ENCODE measurements around the gene HMGN2. TPM values are rescaled to one million over a fixed set of nuclear protein-coding genes. Genes with fewer than 3 reads are reported as not detected.

Gene HMGN2
- total and polyA plus RNA-seq, 2 of the 13 experiments (the other 11 are each of a cell fraction or from before 2014, with no cell fraction given) = 63.4 to 343 TPM

DNA sequence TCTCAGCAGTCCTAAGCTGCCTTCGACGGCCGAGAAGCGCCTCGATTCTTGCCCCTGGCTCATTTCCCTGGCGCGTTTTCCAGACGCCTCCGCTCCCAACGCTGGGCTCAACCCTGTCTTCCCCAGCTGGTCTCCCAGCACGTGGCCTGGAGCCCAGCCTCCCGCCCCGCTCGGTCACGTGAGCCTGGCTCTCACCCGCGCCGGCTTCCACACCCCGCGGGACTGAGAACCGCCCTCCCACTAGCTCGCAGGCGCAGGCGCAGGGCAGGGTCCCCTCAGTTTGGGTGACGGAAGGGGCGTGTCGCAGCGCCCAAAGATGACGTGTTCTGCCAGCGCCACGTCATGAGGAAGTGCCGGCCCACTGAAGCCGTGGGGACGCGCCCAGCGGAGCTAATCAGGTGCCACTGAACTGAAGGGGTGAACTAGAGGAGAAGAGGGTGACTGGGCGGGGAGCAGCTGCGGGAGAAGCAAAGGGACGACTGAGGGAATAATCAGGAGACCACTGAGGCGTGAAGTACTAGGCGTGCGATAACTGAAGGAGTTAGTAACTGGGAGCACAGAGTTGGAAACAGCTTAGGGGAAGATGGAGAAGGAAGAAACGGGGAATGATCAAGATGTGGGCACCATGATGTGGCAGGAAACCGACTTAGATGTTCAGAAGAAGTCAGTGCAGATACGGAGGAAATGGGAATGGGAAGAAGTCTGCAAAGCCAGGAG, 40.1 kb upstream of the HMGN2 start, which contains the start of gene DHDDS (continued):
- TF ChIP-seq, protein P1, sequence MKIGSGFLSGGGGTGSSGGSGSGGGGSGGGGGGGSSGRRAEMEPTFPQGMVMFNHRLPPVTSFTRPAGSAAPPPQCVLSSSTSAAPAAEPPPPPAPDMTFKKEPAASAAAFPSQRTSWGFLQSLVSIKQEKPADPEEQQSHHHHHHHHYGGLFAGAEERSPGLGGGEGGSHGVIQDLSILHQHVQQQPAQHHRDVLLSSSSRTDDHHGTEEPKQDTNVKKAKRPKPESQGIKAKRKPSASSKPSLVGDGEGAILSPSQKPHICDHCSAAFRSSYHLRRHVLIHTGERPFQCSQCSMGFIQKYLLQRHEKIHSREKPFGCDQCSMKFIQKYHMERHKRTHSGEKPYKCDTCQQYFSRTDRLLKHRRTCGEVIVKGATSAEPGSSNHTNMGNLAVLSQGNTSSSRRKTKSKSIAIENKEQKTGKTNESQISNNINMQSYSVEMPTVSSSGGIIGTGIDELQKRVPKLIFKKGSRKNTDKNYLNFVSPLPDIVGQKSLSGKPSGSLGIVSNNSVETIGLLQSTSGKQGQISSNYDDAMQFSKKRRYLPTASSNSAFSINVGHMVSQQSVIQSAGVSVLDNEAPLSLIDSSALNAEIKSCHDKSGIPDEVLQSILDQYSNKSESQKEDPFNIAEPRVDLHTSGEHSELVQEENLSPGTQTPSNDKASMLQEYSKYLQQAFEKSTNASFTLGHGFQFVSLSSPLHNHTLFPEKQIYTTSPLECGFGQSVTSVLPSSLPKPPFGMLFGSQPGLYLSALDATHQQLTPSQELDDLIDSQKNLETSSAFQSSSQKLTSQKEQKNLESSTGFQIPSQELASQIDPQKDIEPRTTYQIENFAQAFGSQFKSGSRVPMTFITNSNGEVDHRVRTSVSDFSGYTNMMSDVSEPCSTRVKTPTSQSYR (CRISPR knock-in tag; IDR thresholded peaks at IDR 0.05; ENCODE audit: borderline replicate concordance) = peak; percentile 68
- TF ChIP-seq ARNTL (CRISPR knock-in tag; IDR thresholded peaks at IDR 0.05) (peak; percentile 94), ZNF737 (CRISPR knock-in tag; IDR thresholded peaks at IDR 0.05; ENCODE audit: borderline replicate concordance) (peak; percentile 90; the same call in 1 of the 2 replicates), ZNF329 (CRISPR knock-in tag; IDR thresholded peaks at IDR 0.05; ENCODE audit: low read depth) (peak; percentile 94), TSC22D2 (CRISPR knock-in tag; IDR thresholded peaks at IDR 0.05; ENCODE audit: borderline replicate concordance) (0 out of 2 replicates have a peak, but pooled peaks have one; percentile 91), ZNF317 (CRISPR knock-in tag; IDR thresholded peaks at IDR 0.05) (peak; percentile 88; the same call in 1 of the 2 replicates), ZNF33A (CRISPR knock-in tag; IDR thresholded peaks at IDR 0.05; ENCODE audit: borderline replicate concordance) (no peak), FOSL2 (CRISPR knock-in tag; IDR thresholded peaks at IDR 0.05) (peak; percentile 73; the same call in 1 of the 2 replicates), PCBP1 (IDR thresholded peaks at IDR 0.05; ENCODE audit: borderline replicate concordance, low read depth, low read length) (no peak), SPEN (CRISPR knock-in tag; IDR thresholded peaks at IDR 0.05; ENCODE audit: low read depth) (peak; percentile 96), ZNF34 (CRISPR knock-in tag; IDR thresholded peaks at IDR 0.05; ENCODE audit: borderline replicate concordance) (no peak), MBNL3 (CRISPR knock-in tag; conservative IDR thresholded peaks at IDR 0.05) (no peak), RFX5 (IDR thresholded peaks at IDR 0.05; ENCODE audit: low read depth, low read length) (peak; percentile 62), NBN (conservative IDR thresholded peaks at IDR 0.05) (no peak), PHF8 (CRISPR knock-in tag; IDR thresholded peaks at IDR 0.05) (peak; percentile 90)
- TF ChIP-seq, protein P2, sequence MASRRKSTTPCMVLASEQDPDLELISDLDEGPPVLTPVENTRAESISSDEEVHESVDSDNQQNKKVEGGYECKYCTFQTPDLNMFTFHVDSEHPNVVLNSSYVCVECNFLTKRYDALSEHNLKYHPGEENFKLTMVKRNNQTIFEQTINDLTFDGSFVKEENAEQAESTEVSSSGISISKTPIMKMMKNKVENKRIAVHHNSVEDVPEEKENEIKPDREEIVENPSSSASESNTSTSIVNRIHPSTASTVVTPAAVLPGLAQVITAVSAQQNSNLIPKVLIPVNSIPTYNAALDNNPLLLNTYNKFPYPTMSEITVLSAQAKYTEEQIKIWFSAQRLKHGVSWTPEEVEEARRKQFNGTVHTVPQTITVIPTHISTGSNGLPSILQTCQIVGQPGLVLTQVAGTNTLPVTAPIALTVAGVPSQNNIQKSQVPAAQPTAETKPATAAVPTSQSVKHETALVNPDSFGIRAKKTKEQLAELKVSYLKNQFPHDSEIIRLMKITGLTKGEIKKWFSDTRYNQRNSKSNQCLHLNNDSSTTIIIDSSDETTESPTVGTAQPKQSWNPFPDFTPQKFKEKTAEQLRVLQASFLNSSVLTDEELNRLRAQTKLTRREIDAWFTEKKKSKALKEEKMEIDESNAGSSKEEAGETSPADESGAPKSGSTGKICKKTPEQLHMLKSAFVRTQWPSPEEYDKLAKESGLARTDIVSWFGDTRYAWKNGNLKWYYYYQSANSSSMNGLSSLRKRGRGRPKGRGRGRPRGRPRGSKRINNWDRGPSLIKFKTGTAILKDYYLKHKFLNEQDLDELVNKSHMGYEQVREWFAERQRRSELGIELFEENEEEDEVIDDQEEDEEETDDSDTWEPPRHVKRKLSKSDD (CRISPR knock-in tag; IDR thresholded peaks at IDR 0.05; ENCODE audit: low read depth) = peak; percentile 94
- TF ChIP-seq, protein P3, sequence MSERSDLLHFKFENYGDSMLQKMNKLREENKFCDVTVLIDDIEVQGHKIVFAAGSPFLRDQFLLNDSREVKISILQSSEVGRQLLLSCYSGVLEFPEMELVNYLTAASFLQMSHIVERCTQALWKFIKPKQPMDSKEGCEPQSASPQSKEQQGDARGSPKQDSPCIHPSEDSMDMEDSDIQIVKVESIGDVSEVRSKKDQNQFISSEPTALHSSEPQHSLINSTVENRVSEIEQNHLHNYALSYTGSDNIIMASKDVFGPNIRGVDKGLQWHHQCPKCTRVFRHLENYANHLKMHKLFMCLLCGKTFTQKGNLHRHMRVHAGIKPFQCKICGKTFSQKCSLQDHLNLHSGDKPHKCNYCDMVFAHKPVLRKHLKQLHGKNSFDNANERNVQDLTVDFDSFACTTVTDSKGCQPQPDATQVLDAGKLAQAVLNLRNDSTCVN (CRISPR knock-in tag; IDR thresholded peaks at IDR 0.05; ENCODE audit: borderline replicate concordance) = peak; percentile 93
- TF ChIP-seq, protein P4, sequence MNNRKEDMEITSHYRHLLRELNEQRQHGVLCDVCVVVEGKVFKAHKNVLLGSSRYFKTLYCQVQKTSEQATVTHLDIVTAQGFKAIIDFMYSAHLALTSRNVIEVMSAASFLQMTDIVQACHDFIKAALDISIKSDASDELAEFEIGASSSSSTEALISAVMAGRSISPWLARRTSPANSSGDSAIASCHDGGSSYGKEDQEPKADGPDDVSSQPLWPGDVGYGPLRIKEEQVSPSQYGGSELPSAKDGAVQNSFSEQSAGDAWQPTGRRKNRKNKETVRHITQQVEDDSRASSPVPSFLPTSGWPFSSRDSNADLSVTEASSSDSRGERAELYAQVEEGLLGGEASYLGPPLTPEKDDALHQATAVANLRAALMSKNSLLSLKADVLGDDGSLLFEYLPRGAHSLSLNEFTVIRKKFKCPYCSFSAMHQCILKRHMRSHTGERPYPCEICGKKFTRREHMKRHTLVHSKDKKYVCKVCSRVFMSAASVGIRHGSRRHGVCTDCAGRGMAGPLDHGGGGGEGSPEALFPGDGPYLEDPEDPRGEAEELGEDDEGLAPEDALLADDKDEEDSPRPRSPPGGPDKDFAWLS (CRISPR knock-in tag; IDR thresholded peaks at IDR 0.05; ENCODE audit: borderline replicate concordance) = no peak; the same call in 1 of the 2 replicates

All from HepG2 (cell line).